Activated B cell treated with CpG ODN at 0.5 μM for 24 hours (primary cell): ENCODE data around the gene CXCL10. TPM values are rescaled to one million over a fixed set of nuclear protein-coding genes. Genes with fewer than 3 reads are reported as not detected.

Experiments
- ATAC-seq: fragments of 200-7000 bp; cut with Tn5 transposase; one replicate; pipeline ENCODE4 v1.10.0; 2021; ENCODE audit warnings: low read depth, mild to moderate bottlenecking, moderate library complexity
- CTCF ChIA-PET: fragments of 350-600 bp; sonication (Branson Sonifier 250); formaldehyde crosslinking; loops from one replicate; lab custom pipeline; 2021; ENCODE audit warnings: antibody characterized with exemption; lab: Charles Lee
- POLR2A ChIA-PET: fragments of 350-600 bp; sonication (Branson Sonifier 250); formaldehyde crosslinking; loops from one replicate; lab custom pipeline; 2021; ENCODE audit warnings: antibody characterized with exemption; lab: Charles Lee
- DNase-seq: peaks from one replicate; pipeline ENCODE4 v3.0.0; 2022
- H3K27ac Mint-ChIP-seq: one replicate; pipeline ENCODE4 v1.8.0; 2020; ENCODE audit warnings: mixed read lengths
- H3K27me3 Mint-ChIP-seq: one replicate; pipeline ENCODE4 v1.8.0; 2021; ENCODE audit warnings: mixed read lengths
- H3K36me3 Mint-ChIP-seq: one replicate; pipeline ENCODE4 v1.8.0; 2021; ENCODE audit warnings: low read depth, mixed read lengths
- H3K4me1 Mint-ChIP-seq: one replicate; pipeline ENCODE4 v1.8.0; 2021; ENCODE audit warnings: mixed read lengths
- H3K4me3 Mint-ChIP-seq: one replicate; pipeline ENCODE4 v1.8.0; 2020; ENCODE audit warnings: mild to moderate bottlenecking, mixed read lengths
- H3K9me3 Mint-ChIP-seq: one replicate; pipeline ENCODE4 v1.8.0; 2020; ENCODE audit warnings: mixed read lengths
- intact Hi-C: fragments of 100-400 bp; cut with micrococcal nuclease; formaldehyde crosslinking; loops from one replicate; pipeline ENCODE4 v1.15.1; 2024
- total RNA-seq: library from RNA; stranded (reverse); gene quantifications from 2 replicates; pipeline ENCODE4 v1.2.3, GENCODE V29; 2022
- TF ChIP-seq, protein P1 (sequence below): fragments of 200-600 bp; IDR thresholded peaks from one replicate; pipeline ENCODE4 v1.8.0; 2022; ENCODE audit warnings: antibody characterized with exemption, mild to moderate bottlenecking

Gene CXCL10
- total RNA-seq, 1 donor from 2014 or later: not detected

DNA sequence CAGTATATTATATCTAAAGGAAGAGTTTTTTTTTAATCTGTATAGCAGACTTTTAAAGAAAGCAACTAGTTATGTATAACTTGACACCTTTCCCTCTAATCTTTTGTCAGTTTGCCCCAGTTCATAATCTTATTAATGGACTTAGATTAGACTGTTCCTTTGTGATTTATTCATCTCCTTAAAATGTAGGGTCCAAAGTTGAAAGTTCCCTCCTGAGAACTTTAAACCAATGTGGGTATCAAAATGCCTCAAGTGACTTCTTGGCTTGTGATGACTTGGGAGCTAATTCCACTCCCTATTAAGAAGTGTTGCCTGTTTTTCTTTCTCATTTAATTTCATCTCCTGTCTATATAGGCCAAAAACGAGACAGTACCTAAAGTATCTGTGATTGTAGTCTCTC is 26.2 kb downstream of the CXCL10 start:
- no peaks in the 10 kb centered on the region for H3K36me3 Mint-ChIP-seq
- POLR2A ChIA-PET: interaction anchor here (0.6 kb wide), 1 partner anchor 66 kb away, joined by 3 read pairs; no protein-coding TSS in a partner anchor
- DNase-seq: no peak
- CTCF ChIA-PET: interaction anchor here (0.9 to 4.4 kb wide), 9 partner anchors 35 to 87 kb away, joined by 3 to 117 read pairs (median 4); partner anchors contain the start of gene ART3
- H3K27ac Mint-ChIP-seq: no peak overlapping the region
- H3K4me3 Mint-ChIP-seq: no peak overlapping the region
- no peaks in the 10 kb centered on the region for H3K4me1 Mint-ChIP-seq
- TF ChIP-seq, protein P1, sequence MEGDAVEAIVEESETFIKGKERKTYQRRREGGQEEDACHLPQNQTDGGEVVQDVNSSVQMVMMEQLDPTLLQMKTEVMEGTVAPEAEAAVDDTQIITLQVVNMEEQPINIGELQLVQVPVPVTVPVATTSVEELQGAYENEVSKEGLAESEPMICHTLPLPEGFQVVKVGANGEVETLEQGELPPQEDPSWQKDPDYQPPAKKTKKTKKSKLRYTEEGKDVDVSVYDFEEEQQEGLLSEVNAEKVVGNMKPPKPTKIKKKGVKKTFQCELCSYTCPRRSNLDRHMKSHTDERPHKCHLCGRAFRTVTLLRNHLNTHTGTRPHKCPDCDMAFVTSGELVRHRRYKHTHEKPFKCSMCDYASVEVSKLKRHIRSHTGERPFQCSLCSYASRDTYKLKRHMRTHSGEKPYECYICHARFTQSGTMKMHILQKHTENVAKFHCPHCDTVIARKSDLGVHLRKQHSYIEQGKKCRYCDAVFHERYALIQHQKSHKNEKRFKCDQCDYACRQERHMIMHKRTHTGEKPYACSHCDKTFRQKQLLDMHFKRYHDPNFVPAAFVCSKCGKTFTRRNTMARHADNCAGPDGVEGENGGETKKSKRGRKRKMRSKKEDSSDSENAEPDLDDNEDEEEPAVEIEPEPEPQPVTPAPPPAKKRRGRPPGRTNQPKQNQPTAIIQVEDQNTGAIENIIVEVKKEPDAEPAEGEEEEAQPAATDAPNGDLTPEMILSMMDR: no peak
- no peaks in the 10 kb centered on the region for H3K9me3 Mint-ChIP-seq
- no peak for ATAC-seq
- intact Hi-C loops: no loop called here
- H3K27me3 Mint-ChIP-seq: peaks cover 2% of the 10 kb centered on the region

GRCh38 chr4:75995727-75996126 is 27.6 kb downstream of the CXCL10 start:
- ATAC-seq (no peak), DNase-seq (no peak)
- Mint-ChIP-seq H3K4me1 (peaks cover 5% of the 10 kb centered on the region), H3K27ac (no peak overlapping the region), H3K9me3 (no peaks in the 10 kb centered on the region), H3K36me3 (no peaks in the 10 kb centered on the region), H3K27me3 (peaks cover 2% of the 10 kb centered on the region), H3K4me3 (no peak overlapping the region)
- intact Hi-C loops: loop anchor here (1.0 to 2.0 kb wide), 2 partner anchors 72 to 101 kb away; no protein-coding TSS in a partner anchor
- POLR2A ChIA-PET: interaction anchor here (0.6 to 1.4 kb wide), 4 partner anchors 28 to 275 kb away, joined by 3 to 7 read pairs (median 5); no protein-coding TSS in a partner anchor
- CTCF ChIA-PET: interaction anchor here (0.7 to 4.4 kb wide), 25 partner anchors 10 to 184 kb away, joined by 3 to 117 read pairs (median 5); partner anchors contain the start of genes ART3, CXCL11 and CXCL9
- TF ChIP-seq, protein P1: no peak

- H3K4me3 Mint-ChIP-seq: no peak overlapping the region
- intact Hi-C loops: loop anchor here (5.0 kb wide), 1 partner anchor 510 kb away; no protein-coding TSS in a partner anchor
Observed at GRCh38 chr4:75992462-75992861, 30.8 kb downstream of the CXCL10 start.

GRCh38 chr4:75989846-75990528 is 33.3 kb downstream of the CXCL10 start:
- intact Hi-C loops: loop anchor here (1.0 to 5.0 kb wide), 6 partner anchors 50 to 512 kb away; partner anchors contain the start of genes NUP54 and USO1
- Mint-ChIP-seq H3K4me3 (peak overlapping the region; percentile 95), H3K36me3 (peaks cover 11% of the 10 kb centered on the region), H3K4me1 (peaks cover 34% of the 10 kb centered on the region), H3K9me3 (no peaks in the 10 kb centered on the region), H3K27ac (peak overlapping the region; percentile 86), H3K27me3 (peaks cover 2% of the 10 kb centered on the region)
- DNase-seq: no peak
- no peak for ATAC-seq
- CTCF ChIA-PET: interaction anchor here (0.7 to 1.8 kb wide), 6 partner anchors 51 to 96 kb away, joined by 3 to 8 read pairs (median 4); no protein-coding TSS in a partner anchor
- TF ChIP-seq, protein P1: no peak
- POLR2A ChIA-PET: interaction anchor here (0.6 to 1.8 kb wide), 9 partner anchors 27 to 158 kb away, joined by 3 to 23 read pairs (median 5); partner anchors contain the start of genes NAAA and NUP54

More at GRCh38 chr4:75992462-75992861, 30.8 kb downstream of the CXCL10 start:
- Mint-ChIP-seq H3K4me1 (peaks cover 29% of the 10 kb centered on the region), H3K27ac (no peak overlapping the region), H3K27me3 (peaks cover 2% of the 10 kb centered on the region), H3K36me3 (peaks cover 11% of the 10 kb centered on the region), H3K9me3 (no peaks in the 10 kb centered on the region)
- TF ChIP-seq, protein P1: no peak
- no peak for DNase-seq
- ATAC-seq: no peak
- ChIA-PET POLR2A (interaction anchor here (0.6 to 0.9 kb wide), 3 partner anchors 52 to 224 kb away, joined by 3 to 4 read pairs (median 3); partner anchors contain the start of gene NAAA), CTCF (interaction anchor here (1.1 to 1.6 kb wide), 5 partner anchors 71 to 95 kb away, joined by 3 to 8 read pairs (median 4); no protein-coding TSS in a partner anchor)

DNA sequence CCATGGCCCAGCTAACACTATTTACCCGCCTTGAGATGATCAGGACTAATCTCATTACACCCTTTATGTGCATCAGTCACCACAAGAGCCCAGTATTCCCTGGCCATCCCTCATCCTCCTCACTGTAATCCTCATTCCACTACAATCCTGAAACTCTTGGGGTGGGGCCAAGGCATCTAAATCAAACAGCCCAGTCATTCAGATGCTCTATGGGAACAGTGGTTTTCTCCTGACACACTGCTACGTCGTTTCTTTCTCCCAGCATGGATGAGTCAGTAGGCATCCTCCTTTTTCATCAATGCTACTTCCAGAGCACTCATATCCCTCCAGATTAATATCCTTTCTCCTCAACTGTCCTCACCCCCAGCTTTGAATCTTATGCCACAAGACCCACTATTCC is 38.2 kb downstream of the CXCL10 start:
- Mint-ChIP-seq H3K4me1 (peaks cover 28% of the 10 kb centered on the region), H3K36me3 (peaks cover 39% of the 10 kb centered on the region), H3K4me3 (no peak overlapping the region), H3K27ac (no peak overlapping the region), H3K27me3 (no peaks in the 10 kb centered on the region), H3K9me3 (no peaks in the 10 kb centered on the region)
- CTCF ChIA-PET: interaction anchor here (0.9 kb wide), 1 partner anchor 11 kb away, joined by 6 read pairs; no protein-coding TSS in a partner anchor
- ATAC-seq (no peak), DNase-seq (no peak)
- intact Hi-C loops: no loop called here
- TF ChIP-seq, protein P1: no peak
- POLR2A ChIA-PET: interaction anchor here (2.7 kb wide), 1 partner anchor 45 kb away, joined by 7 read pairs; no protein-coding TSS in a partner anchor
